Central memory CD8-positive, alpha-beta T cell (primary cell): Measurements from ENCODE around the gene PPAT.

ENCODE experiments used
- ATAC-seq: fragments of 150-1000 bp; cut with Tn5 transposase; replicated peaks from 2 replicates; pipeline ENCODE4 v1.10.0; 2022; ENCODE audit warnings: mild to moderate bottlenecking, moderate FRiP score, moderate number of reproducible peaks; ENCODE audit not compliant: poor library complexity, severe bottlenecking; ENCODE audit errors: extremely low read depth
- DNase-seq, 2 donors: peaks; one replicate each; pipeline ENCODE4 v3.0.0; 2021; ENCODE audit warnings: low spot score in 2 of 2
- H3K27ac Mint-ChIP-seq: one replicate; pipeline ENCODE4 v1.8.0; 2022; ENCODE audit warnings: low read depth, mild to moderate bottlenecking, moderate library complexity, mixed read lengths
- H3K27me3 Mint-ChIP-seq: one replicate; pipeline ENCODE4 v1.8.0; 2022; ENCODE audit warnings: mixed read lengths
- H3K36me3 Mint-ChIP-seq: one replicate; pipeline ENCODE4 v1.8.0; 2022; ENCODE audit warnings: mild to moderate bottlenecking, moderate library complexity, mixed read lengths; ENCODE audit not compliant: insufficient read depth
- H3K4me1 Mint-ChIP-seq: one replicate; pipeline ENCODE4 v1.8.0; 2022; ENCODE audit warnings: mixed read lengths
- H3K4me3 Mint-ChIP-seq: one replicate; pipeline ENCODE4 v1.8.0; 2022; ENCODE audit warnings: mild to moderate bottlenecking, moderate library complexity, mixed read lengths
- H3K9me3 Mint-ChIP-seq: one replicate; pipeline ENCODE4 v1.8.0; 2022; ENCODE audit warnings: mixed read lengths

Gene PPAT

GRCh38 chr4:56425518-56425917 lies 9.9 kb downstream of the PPAT start:
- Mint-ChIP-seq H3K9me3 (no peaks in the 10 kb centered on the region), H3K4me1 (no peaks in the 10 kb centered on the region), H3K27me3 (no peaks in the 10 kb centered on the region), H3K27ac (no peak overlapping the region), H3K36me3 (no peaks in the 10 kb centered on the region), H3K4me3 (no peak overlapping the region)
- ATAC-seq = no peak
- DNase-seq = no peak

GRCh38 chr4:56424697-56425514 lies 10.5 kb downstream of the PPAT start:
- H3K27ac Mint-ChIP-seq = no peak overlapping the region
- H3K36me3 Mint-ChIP-seq = no peaks in the 10 kb centered on the region
- ATAC-seq = no peak
- no peaks in the 10 kb centered on the region for H3K4me1 Mint-ChIP-seq
- H3K27me3 Mint-ChIP-seq = no peaks in the 10 kb centered on the region
- no peak overlapping the region for H3K4me3 Mint-ChIP-seq
- H3K9me3 Mint-ChIP-seq = no peaks in the 10 kb centered on the region
- no peak for DNase-seq

GRCh38 chr4:56424176-56424575 lies 11.2 kb downstream of the PPAT start:
- Mint-ChIP-seq H3K4me3 (no peak overlapping the region), H3K27me3 (no peaks in the 10 kb centered on the region), H3K4me1 (no peaks in the 10 kb centered on the region), H3K9me3 (no peaks in the 10 kb centered on the region), H3K27ac (no peak overlapping the region), H3K36me3 (no peaks in the 10 kb centered on the region)
- DNase-seq (no peak), ATAC-seq (no peak)

GRCh38 chr4:56417396-56417795 lies 18.0 kb downstream of the PPAT start:
- Mint-ChIP-seq H3K9me3 (no peaks in the 10 kb centered on the region), H3K27ac (no peak overlapping the region), H3K27me3 (no peaks in the 10 kb centered on the region), H3K4me3 (no peak overlapping the region), H3K36me3 (no peaks in the 10 kb centered on the region), H3K4me1 (peaks cover 3% of the 10 kb centered on the region)
- ATAC-seq (no peak), DNase-seq (no peak)

- Mint-ChIP-seq H3K36me3 (no peaks in the 10 kb centered on the region), H3K27me3 (no peaks in the 10 kb centered on the region), H3K4me1 (peaks cover 7% of the 10 kb centered on the region), H3K4me3 (no peak overlapping the region), H3K9me3 (no peaks in the 10 kb centered on the region), H3K27ac (no peak overlapping the region)
- DNase-seq = no peak
- no peak for ATAC-seq
Measured at GRCh38 chr4:56416349-56416748, 19.1 kb downstream of the PPAT start.

GRCh38 chr4:56414135-56414670 lies 21.2 kb downstream of the PPAT start:
- DNase-seq (no peak), ATAC-seq (no peak)
- H3K36me3 Mint-ChIP-seq = no peaks in the 10 kb centered on the region
- no peaks in the 10 kb centered on the region for H3K27me3 Mint-ChIP-seq
- H3K4me1 Mint-ChIP-seq = peaks cover 7% of the 10 kb centered on the region
- H3K27ac Mint-ChIP-seq = no peak overlapping the region
- H3K9me3 Mint-ChIP-seq = no peaks in the 10 kb centered on the region
- H3K4me3 Mint-ChIP-seq = no peak overlapping the region

- no peaks in the 10 kb centered on the region for H3K27me3 Mint-ChIP-seq
- no peak overlapping the region for H3K4me3 Mint-ChIP-seq
- H3K9me3 Mint-ChIP-seq = no peaks in the 10 kb centered on the region
- peaks cover 6% of the 10 kb centered on the region for H3K36me3 Mint-ChIP-seq
- DNase-seq (no peak), ATAC-seq (no peak)
- H3K27ac Mint-ChIP-seq = no peak overlapping the region
- peaks cover 7% of the 10 kb centered on the region for H3K4me1 Mint-ChIP-seq
Measured at GRCh38 chr4:56410247-56411062, 25.0 kb downstream of the PPAT start.

- Mint-ChIP-seq H3K9me3 (no peaks in the 10 kb centered on the region), H3K27me3 (no peaks in the 10 kb centered on the region), H3K36me3 (peaks cover 9% of the 10 kb centered on the region), H3K27ac (no peak overlapping the region), H3K4me1 (peaks cover 7% of the 10 kb centered on the region), H3K4me3 (no peak overlapping the region)
- no peak for DNase-seq
- ATAC-seq = no peak
Measured at GRCh38 chr4:56409511-56410090, 25.8 kb downstream of the PPAT start.

GRCh38 chr4:56408978-56409377 lies 26.4 kb downstream of the PPAT start:
- no peak overlapping the region for H3K27ac Mint-ChIP-seq
- no peaks in the 10 kb centered on the region for H3K27me3 Mint-ChIP-seq
- H3K9me3 Mint-ChIP-seq = no peaks in the 10 kb centered on the region
- DNase-seq (no peak), ATAC-seq (no peak)
- no peak overlapping the region for H3K4me3 Mint-ChIP-seq
- peaks cover 10% of the 10 kb centered on the region for H3K36me3 Mint-ChIP-seq
- peaks cover 7% of the 10 kb centered on the region for H3K4me1 Mint-ChIP-seq

- H3K9me3 Mint-ChIP-seq = no peaks in the 10 kb centered on the region
- peaks cover 12% of the 10 kb centered on the region for H3K36me3 Mint-ChIP-seq
- no peak for DNase-seq
- H3K27me3 Mint-ChIP-seq = no peaks in the 10 kb centered on the region
- H3K27ac Mint-ChIP-seq = no peak overlapping the region
- no peak overlapping the region for H3K4me3 Mint-ChIP-seq
- no peaks in the 10 kb centered on the region for H3K4me1 Mint-ChIP-seq
- no peak for ATAC-seq
Measured at GRCh38 chr4:56406151-56406550, 29.3 kb downstream of the PPAT start.

- ATAC-seq (no peak), DNase-seq (no peak)
- H3K9me3 Mint-ChIP-seq = no peaks in the 10 kb centered on the region
- H3K36me3 Mint-ChIP-seq = peaks cover 12% of the 10 kb centered on the region
- no peak overlapping the region for H3K27ac Mint-ChIP-seq
- no peaks in the 10 kb centered on the region for H3K4me1 Mint-ChIP-seq
- H3K4me3 Mint-ChIP-seq = no peak overlapping the region
- no peaks in the 10 kb centered on the region for H3K27me3 Mint-ChIP-seq
Measured at GRCh38 chr4:56405016-56405415, 30.4 kb downstream of the PPAT start.

GRCh38 chr4:56400560-56400959 lies 34.9 kb downstream of the PPAT start:
- no peak overlapping the region for H3K4me3 Mint-ChIP-seq
- DNase-seq (no peak), ATAC-seq (no peak)
- no peaks in the 10 kb centered on the region for H3K27me3 Mint-ChIP-seq
- no peak overlapping the region for H3K27ac Mint-ChIP-seq
- peaks cover 9% of the 10 kb centered on the region for H3K36me3 Mint-ChIP-seq
- no peaks in the 10 kb centered on the region for H3K9me3 Mint-ChIP-seq
- no peaks in the 10 kb centered on the region for H3K4me1 Mint-ChIP-seq
